Neural cell (in vitro differentiated cells): ENCODE measurements around the gene HTRA2. TPM values are rescaled to one million over a fixed set of nuclear protein-coding genes. Genes with fewer than 3 reads are reported as not detected.

Experiments
- H2AFZ ChIP-seq: fragments of 200-600, 300-800 bp; sonication (generic), shearing (Covaris generic); 2 replicates; pipeline ENCODE4 v1.6.0; 2014; ENCODE audit warnings: low read depth, mild to moderate bottlenecking, antibody characterized with exemption, low read length, moderate library complexity
- H3F3A ChIP-seq: fragments of 200-600 bp; shearing (Covaris generic); 2 replicates; pipeline ENCODE4 v1.6.1; 2016; ENCODE audit warnings: mild to moderate bottlenecking, moderate library complexity, mixed read lengths, antibody characterized with exemption, low read length; ENCODE audit not compliant: insufficient read depth, poor library complexity, severe bottlenecking
- H3K27ac ChIP-seq: fragments of 200-600, 300-800 bp; sonication (generic), shearing (Covaris generic); 2 replicates; pipeline ENCODE4 v1.5.1; 2014; ENCODE audit warnings: mild to moderate bottlenecking, low read length, moderate library complexity
- H3K27me3 ChIP-seq: fragments of 300-800, 200-600 bp; sonication (generic), shearing (Covaris generic); 2 replicates; pipeline ENCODE4 v1.6.0; 2014; ENCODE audit warnings: mild to moderate bottlenecking, low read depth, low read length, moderate library complexity; ENCODE audit not compliant: insufficient read depth
- H3K36me3 ChIP-seq: fragments of 300-800, 200-600 bp; sonication (generic), shearing (Covaris generic); 2 replicates; pipeline ENCODE4 v1.5.1; 2014; ENCODE audit warnings: mild to moderate bottlenecking, antibody characterized with exemption, low read length, moderate library complexity; ENCODE audit not compliant: insufficient read depth
- H3K4me2 ChIP-seq: fragments of 300-800, 200-600 bp; sonication (generic), shearing (Covaris generic); 2 replicates; pipeline ENCODE4 v1.6.0; 2014; ENCODE audit warnings: mild to moderate bottlenecking, low read length
- H3K4me3 ChIP-seq: fragments of 300-800, 200-600 bp; sonication (generic), shearing (Covaris generic); 2 replicates; pipeline ENCODE4 v1.5.1; 2014; ENCODE audit warnings: mild to moderate bottlenecking, low read length, moderate library complexity
- H3K79me2 ChIP-seq: fragments of 200-600 bp; shearing (Covaris generic); replicated peaks from 2 replicates; pipeline ENCODE4 v1.6.0; 2014; ENCODE audit warnings: mild to moderate bottlenecking, low read length, moderate library complexity; ENCODE audit not compliant: insufficient read depth
- H3K9ac ChIP-seq: fragments of 300-800, 200-600 bp; sonication (generic), shearing (Covaris generic); 2 replicates; pipeline ENCODE4 v1.6.1; 2016; ENCODE audit warnings: mild to moderate bottlenecking, low read length, mixed read lengths
- H3K9me2 ChIP-seq: fragments of 200-600 bp; shearing (Covaris generic); 2 replicates; pipeline ENCODE4 v1.6.1; 2016; ENCODE audit warnings: mild to moderate bottlenecking, low read length, mixed read lengths; ENCODE audit not compliant: insufficient read depth
- H3K9me3 ChIP-seq: fragments of 200-600, 300-800 bp; sonication (generic), shearing (Covaris generic); 2 replicates; pipeline ENCODE4 v1.6.1; 2016; ENCODE audit warnings: mild to moderate bottlenecking, mixed run types, low read length, moderate library complexity, mixed read lengths
- H4K20me1 ChIP-seq: fragments of 200-600 bp; shearing (Covaris generic); 2 replicates; pipeline ENCODE4 v1.6.1; 2016; ENCODE audit warnings: mild to moderate bottlenecking, mixed run types; ENCODE audit not compliant: insufficient read depth
- CTCF ChIP-seq: fragments of 450-650 bp; IDR thresholded peaks from 2 replicates; pipeline ENCODE4 v1.5.1; 2014; ENCODE audit warnings: antibody characterized with exemption, mild to moderate bottlenecking, moderate library complexity; ENCODE audit not compliant: poor library complexity, severe bottlenecking
- EP300 ChIP-seq: fragments of 450-650 bp; conservative IDR thresholded peaks from 2 replicates; pipeline ENCODE4 v1.6.1; 2014; ENCODE audit warnings: antibody characterized with exemption, mild to moderate bottlenecking, moderate library complexity; ENCODE audit not compliant: poor library complexity, severe bottlenecking
- EZH2 ChIP-seq: fragments of 200-600, 300-800 bp; shearing (Covaris generic), sonication (generic); IDR thresholded peaks from 2 replicates; pipeline ENCODE4 v1.6.1; 2014; ENCODE audit warnings: antibody characterized with exemption, low read length, borderline replicate concordance, mild to moderate bottlenecking; ENCODE audit not compliant: insufficient read depth, poor library complexity, severe bottlenecking
- MXI1 ChIP-seq: fragments of 450-650 bp; conservative IDR thresholded peaks from 2 replicates; pipeline ENCODE4 v1.6.1; 2014; ENCODE audit warnings: antibody characterized with exemption, mild to moderate bottlenecking; ENCODE audit not compliant: poor library complexity, severe bottlenecking
- POLR2AphosphoS5 ChIP-seq: IDR thresholded peaks from 2 replicates; pipeline ENCODE4 v1.6.1; 2012
- RAD21 ChIP-seq: fragments of 450-650 bp; conservative IDR thresholded peaks from 2 replicates; pipeline ENCODE4 v1.6.1; 2014; ENCODE audit warnings: antibody characterized with exemption, mild to moderate bottlenecking, moderate library complexity
- REST ChIP-seq: IDR thresholded peaks from 2 replicates; pipeline ENCODE4 v1.6.1; 2012; ENCODE audit warnings: borderline replicate concordance
- TAF1 ChIP-seq: IDR thresholded peaks from 2 replicates; pipeline ENCODE4 v1.6.1; 2012; ENCODE audit warnings: low read depth
- polyA plus RNA-seq: library from polyadenylated mRNA; depleted of rRNA; stranded (reverse); fragments of >200 nt; gene quantifications from 2 replicates; pipeline ENCODE4 v1.2.3, GENCODE V29; 2014

Gene HTRA2
- polyA plus RNA-seq, 1 donor from 2014 or later = 126 TPM

GRCh38 chr2:74566754-74567085 is 37.0 kb downstream of the HTRA2 start:
- H3K9ac ChIP-seq = no peak overlapping the region
- no peaks in the 10 kb centered on the region for H3F3A ChIP-seq

GRCh38 chr2:74567881-74568280 is 38.1 kb downstream of the HTRA2 start:
- Histone ChIP-seq H3K27ac (no peak overlapping the region), H3K79me2 (no peaks in the 10 kb centered on the region), H3K36me3 (no peaks in the 10 kb centered on the region), H2AFZ (no peak overlapping the region), H3K4me3 (no peak overlapping the region), H3K27me3 (no peaks in the 10 kb centered on the region), H3K4me2 (no peak overlapping the region), H3K9me2 (no peaks in the 10 kb centered on the region), H3K9ac (no peak overlapping the region), H3K9me3 (no peaks in the 10 kb centered on the region), H4K20me1 (no peaks in the 10 kb centered on the region), H3F3A (no peaks in the 10 kb centered on the region)
- TF ChIP-seq EZH2 (no peak), RAD21 (no peak), REST (no peak), TAF1 (no peak), EP300 (no peak), MXI1 (no peak), CTCF (no peak)

More at GRCh38 chr2:74566754-74567085, 37.0 kb downstream of the HTRA2 start:
- Histone ChIP-seq H3K4me2 (no peak overlapping the region), H3K9me2 (no peaks in the 10 kb centered on the region), H3K4me3 (no peak overlapping the region), H3K79me2 (no peaks in the 10 kb centered on the region), H2AFZ (no peak overlapping the region), H3K27ac (no peak overlapping the region), H3K9me3 (no peaks in the 10 kb centered on the region), H3K27me3 (no peaks in the 10 kb centered on the region), H3K36me3 (no peaks in the 10 kb centered on the region), H4K20me1 (no peaks in the 10 kb centered on the region)
- no peak for TF ChIP-seq POLR2AphosphoS5
- TF ChIP-seq CTCF = no peak
- TF ChIP-seq EP300 = no peak
- no peak for TF ChIP-seq REST
- TF ChIP-seq MXI1 = no peak
- no peak for TF ChIP-seq TAF1
- TF ChIP-seq EZH2 = no peak
